Activated CD8-positive, alpha-beta memory T cell treated with anti-CD3 and anti-CD28 coated beads, Interleukin-2, amount 50 U/mL, for 48 hours (primary cell): ENCODE results near the gene TEF.
"Not testable (repeated sequence)": the region's sequence is repeated elsewhere in the genome, so short reads cannot be mapped to it uniquely, and the experiment has no call there.

Source experiments
- DNase-seq: peaks from one replicate; pipeline ENCODE4 v3.0.0-alpha.2; 2020

TEF gene

GRCh38 chr22:41384128-41384527, 2.4 kb downstream of the TEF start:
- DNase-seq: no peak

DNA sequence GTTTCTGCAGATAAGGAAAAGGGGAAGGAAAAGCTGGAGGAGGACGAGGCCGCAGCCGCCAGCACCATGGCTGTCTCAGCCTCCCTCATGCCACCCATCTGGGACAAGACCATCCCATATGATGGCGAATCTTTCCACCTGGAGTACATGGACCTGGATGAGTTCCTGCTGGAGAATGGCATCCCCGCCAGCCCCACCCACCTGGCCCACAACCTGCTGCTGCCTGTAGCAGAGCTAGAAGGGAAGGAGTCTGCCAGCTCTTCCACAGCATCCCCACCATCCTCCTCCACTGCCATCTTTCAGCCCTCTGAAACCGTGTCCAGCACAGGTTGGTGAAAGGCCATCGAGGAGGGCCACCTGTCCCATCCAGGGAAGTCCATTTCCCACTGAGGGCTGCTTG, 5.6 kb downstream of the TEF start:
- DNase-seq: no peak

- DNase-seq: no peak
Observed at GRCh38 chr22:41394012-41394356, 12.2 kb downstream of the TEF start.

DNA sequence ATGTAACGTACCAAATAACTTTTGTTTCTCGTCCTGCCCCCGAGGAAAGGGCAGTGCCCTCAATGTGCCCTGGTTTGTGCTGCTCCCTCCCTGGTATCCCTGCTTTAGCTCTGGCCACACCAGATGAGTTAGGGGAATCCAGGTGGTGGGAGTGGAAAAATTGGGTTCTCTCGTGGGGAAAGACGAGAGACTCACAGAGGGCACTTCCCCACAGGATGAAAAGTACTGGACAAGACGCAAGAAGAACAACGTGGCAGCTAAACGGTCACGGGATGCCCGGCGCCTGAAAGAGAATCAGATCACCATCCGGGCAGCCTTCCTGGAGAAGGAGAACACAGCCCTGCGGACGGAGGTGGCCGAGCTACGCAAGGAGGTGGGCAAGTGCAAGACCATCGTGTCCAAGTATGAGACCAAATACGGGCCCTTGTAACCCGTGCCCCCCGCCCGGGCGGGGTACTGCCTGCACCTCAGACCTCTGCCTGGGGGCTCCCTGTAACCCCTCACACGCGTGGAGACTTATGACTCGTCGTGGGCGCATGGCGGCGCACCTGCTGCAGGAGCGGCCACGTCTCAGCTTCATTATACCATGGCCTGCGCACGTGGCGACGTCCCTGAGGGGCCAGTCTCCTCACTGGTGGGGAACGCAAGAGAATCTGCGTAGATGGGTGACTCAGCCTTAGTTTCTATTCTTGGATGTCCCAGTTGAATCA, 13.9 kb downstream of the TEF start:
- DNase-seq: no peak

DNA sequence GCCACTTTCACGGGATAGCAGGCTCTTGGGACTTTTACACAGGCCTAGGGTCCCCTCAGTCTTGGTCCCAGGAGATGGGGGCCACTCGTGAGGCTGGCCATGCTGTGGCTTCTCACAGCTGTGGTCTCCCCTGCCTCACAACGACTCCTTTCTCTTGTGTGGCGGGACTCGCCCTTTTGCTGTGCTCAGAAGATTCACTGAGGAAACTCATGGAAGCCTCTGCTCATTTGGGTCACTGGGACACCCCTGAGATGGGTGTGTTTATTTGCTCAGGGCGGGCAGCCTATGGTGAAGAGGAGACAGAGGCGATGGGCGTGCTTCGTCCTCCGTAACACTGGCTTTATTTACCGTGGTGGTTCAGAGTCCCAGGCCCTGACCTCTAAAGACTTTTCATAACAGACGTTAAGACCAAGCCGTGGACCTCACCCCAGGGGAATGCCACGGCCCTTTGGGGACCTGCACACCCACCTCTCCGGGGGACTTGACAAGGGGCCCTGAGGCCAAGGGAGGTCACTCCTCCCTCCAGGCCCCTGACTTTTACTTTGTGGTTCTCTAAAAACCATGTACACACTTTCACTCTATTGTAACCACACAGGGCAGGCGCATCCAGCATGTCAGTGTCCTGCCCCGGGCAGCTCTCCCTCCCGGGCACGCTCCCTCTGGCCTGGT, 15.5 kb downstream of the TEF start:
- no peak for DNase-seq

- DNase-seq: no peak
Observed at GRCh38 chr22:41398921-41399320, 17.2 kb downstream of the TEF start.

GRCh38 chr22:41401781-41402648, 20.3 kb downstream of the TEF start:
- DNase-seq: no peak

- DNase-seq: not testable (repeated sequence)
Observed at GRCh38 chr22:41402851-41403250, 21.1 kb downstream of the TEF start.

GRCh38 chr22:41403532-41404318, 22.0 kb downstream of the TEF start:
- DNase-seq: peak; percentile 90

DNA sequence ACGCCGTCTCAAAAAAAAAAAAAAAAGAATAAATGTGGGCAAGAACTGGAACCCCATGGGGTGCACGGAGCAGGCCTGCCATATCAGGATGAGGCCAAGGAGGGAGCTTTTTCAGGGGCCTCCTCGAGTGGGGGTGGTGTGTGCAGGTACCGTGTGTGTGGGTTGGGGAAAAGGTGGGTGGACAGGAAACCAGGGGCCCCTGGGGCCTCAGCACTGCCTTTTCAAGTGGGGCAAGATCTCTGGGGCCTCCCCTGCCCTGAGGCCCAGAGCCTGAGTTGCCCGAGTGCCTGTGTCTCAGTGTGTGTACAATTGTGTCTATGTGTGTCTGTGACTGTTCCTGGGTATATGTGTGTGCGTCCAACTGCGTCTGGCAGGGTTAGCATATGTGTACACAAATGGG, 23.8 kb downstream of the TEF start:
- peak; percentile 66 for DNase-seq

DNA sequence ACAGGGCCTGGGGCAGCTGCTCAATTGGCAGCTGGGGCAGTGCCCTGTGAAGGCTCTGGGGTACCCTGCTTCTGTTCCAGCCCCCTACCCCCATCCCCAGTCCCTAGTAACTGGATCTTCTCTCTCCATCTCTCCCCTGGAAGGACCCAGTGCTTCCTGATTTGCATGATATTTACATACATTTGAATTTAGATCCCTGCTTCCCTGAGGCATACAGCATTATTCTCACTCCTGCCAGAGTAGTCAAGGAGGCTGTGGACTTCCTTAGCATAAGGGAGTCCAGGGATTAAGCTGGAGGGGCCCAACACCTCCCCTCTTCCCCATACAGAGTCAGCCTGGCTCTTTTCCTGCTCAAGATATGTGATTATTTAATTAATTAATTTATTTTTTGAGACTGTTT, 24.7 kb downstream of the TEF start:
- no peak for DNase-seq

GRCh38 chr22:41407433-41407832, 25.7 kb downstream of the TEF start:
- DNase-seq: no peak

DNA sequence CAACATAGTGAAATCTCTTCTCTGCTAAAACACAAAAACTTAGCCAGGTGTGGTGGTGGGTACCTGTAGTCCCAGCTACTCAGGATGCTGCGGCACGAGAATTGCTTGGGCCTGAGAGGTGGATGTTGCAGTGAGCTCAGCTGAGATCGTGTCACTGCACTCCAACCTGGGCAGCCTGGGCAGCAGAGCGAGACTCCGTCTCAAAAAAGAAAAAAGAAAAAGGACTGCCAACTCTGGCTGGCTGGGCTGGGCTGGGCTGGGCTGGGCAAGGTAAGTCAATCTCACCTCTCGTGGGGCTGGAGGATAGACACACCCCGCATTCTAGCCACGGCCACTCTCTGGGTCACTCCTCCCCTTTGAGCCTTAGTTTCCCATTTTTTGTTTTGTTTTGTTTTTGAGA, 26.9 kb downstream of the TEF start:
- no peak for DNase-seq

DNA sequence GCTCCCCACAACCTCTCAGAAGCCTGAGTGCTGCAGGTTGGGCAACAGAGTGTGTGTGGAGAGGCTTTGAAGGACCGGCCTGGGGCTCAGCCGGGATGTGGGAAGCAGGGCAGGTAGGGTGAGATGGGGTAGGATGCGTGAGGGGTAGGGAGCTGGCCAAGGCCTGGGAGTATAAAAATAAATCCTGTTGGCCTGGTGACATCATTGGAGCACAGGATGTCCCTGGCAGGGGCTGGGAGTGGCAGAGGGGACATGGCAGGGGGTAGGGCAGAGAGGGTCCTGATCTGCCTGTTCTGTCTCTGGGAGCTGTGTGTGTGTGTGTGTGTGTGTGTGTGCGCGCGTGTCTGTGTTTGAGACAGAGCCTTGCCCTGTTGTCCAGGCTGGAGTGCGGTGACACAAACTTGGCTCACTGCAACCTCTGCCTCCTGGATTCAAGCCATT, 28.6 kb downstream of the TEF start:
- no peak for DNase-seq

DNA sequence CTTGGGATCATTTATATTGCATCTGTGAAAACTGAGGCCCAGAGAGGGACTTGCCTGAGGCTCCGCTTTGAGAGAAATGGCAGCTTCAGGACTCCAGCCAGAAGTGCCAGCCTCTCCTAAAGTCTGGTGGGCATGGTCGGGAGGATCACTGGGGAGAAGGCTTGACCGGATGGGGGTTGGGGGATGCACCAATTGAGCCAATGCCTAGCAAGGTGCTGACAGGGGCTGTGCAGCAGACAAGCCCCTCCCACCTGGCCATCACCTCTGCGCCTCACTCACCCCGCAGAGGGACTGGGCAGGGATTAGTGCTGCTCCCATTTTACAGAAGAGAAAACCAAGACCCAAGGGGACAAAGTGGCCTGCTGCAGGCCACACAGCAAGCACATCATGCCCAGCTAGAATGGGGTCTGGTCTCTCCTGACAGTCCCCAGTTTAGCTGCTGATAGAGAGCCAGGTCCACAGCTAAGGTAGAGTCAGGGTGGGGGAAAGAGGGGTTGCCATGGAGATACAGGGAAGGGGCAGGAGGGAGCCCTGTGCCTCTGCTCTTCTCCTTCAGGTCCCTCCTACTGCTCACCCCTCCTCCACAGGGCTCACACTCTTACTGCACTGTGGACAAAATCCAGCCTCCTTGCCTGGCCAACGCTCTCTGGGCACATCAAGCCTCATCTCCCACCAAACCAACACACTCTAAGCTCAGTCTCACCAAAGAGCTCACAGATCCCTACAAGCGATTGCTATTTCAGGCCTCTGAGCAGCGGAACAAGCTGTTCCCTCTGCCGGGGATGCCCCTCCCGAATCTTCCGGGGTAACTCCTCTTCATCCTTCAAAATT, 29.5 kb downstream of the TEF start:
- DNase-seq: no peak

- DNase-seq: no peak
Observed at GRCh38 chr22:41415554-41415953, 33.8 kb downstream of the TEF start.

DNA sequence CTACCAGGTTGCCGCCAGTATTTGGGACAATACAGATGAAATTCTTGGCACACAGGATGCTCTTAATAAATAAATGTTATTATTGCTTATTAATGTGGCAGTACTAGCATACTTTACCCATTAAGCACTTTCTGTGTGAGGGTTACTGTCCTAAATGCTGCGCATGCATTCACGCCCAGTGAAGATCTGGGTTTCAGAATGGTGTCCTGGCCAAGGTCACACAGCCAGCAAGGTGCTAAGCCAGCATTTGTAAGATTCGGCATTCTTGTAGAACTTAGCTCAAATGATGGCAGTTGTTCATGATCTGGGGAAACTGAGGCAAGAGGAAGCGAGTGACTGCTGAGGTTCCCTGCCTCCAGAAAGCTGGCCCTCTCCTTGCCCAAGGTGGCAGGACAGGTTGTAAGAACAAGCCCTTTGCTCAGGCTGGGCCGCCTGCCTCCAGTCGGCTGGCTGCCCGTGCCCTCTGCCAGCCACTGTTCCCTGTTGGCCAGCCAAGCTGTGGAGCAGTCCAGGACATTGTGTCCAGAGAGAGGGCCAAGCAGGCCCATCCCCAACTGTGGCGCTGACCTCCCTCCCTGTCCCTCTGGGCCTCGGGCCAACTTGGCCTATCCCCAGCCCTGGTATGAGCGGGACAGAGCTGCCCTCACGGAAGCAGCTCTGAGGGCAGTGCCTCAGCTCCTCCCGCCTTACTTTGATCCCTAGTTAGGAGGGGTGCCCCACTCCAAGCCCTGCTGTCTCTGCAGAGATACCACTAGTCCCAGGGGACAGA, 36.1 kb downstream of the TEF start:
- no peak for DNase-seq

DNA sequence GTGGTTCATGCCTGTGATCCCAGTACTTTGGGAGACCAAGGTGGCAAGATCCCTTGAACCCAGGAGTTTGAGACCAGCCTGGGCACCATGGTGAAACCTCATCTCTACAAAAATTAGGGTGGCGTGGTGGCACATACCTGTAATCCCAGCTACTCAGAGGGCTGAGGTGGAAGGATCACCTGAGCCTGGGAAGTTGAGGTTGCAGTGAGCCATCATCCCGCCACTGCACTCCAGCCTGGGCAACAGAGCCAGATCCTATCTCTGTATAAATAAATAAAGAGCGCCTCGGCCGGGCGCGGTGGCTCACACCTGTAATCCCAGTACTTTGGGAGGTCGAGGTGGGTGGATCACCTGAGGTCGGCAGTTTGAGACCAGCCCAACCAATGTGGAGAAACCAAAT, 37.0 kb downstream of the TEF start:
- no peak for DNase-seq

DNA sequence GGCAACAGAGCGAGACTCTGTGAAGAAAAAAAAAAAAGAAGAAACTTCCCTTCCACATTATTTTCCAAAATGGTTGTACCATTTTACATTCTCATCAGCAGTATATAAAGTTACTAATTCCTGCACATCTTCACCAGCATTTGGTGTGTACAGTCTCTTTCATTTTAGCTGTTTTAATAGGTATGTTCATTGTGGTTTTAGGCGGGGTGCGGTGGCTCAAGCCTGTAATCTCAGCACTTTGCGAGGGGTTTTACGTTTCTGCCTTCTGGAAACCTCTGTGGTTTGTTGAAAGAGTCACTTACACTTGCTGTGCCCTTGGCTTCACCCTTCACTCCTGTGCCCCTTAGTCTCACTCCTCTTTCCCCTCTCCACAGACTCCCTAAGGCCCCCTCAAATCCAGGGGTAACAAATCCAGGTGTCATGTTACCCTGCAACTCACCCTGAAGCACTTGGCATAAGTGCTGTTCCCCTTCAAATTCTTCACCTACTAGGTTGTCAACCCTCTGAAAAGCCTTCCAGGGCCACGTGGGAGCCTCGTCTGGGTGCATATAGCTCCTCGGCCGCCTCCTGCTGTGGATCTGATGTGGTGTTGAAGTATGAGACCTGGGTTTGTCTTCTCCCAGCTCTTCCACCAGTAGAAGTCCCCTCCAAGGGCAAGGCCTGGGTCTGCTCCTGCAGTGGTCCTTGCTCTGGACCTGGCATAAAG, 44.1 kb downstream of the TEF start:
- DNase-seq: no peak

- DNase-seq: no peak
Observed at GRCh38 chr22:41429232-41429950, 47.6 kb downstream of the TEF start.
